ENCODE data around the gene MEOX2. TPM values are rescaled to one million over a fixed set of nuclear protein-coding genes. Genes with fewer than 3 reads are reported as not detected.
A peak's percentile ranks its signal among the peaks of the same experiment; 100 is the strongest.

Gene MEOX2
- total and polyA plus RNA-seq, 2 experiments from 2014 or later = 0.34 TPM; not detected in 1

- no peak overlapping the region for H3K27ac ChIP-seq
- no peaks in the 10 kb centered on the region for H3K9me3 ChIP-seq (ENCODE audit: low read depth)
- DNase-seq (ENCODE audit: low read depth in 1 of 2, low spot score in 1 of 2) = no peak
- peaks cover 8% of the 10 kb centered on the region for H3K4me1 ChIP-seq (ENCODE audit: low read depth)
- TF ChIP-seq CTCF (IDR thresholded peaks at IDR 0.05; ENCODE audit: low read depth, low read length) = no peak
- peaks cover 76% of the 10 kb centered on the region for H3K27me3 ChIP-seq
- H3K4me3 ChIP-seq = no peak overlapping the region
- H3K36me3 ChIP-seq = no peaks in the 10 kb centered on the region
These were observed 2.4 kb upstream of the MEOX2 start for GRCh38 chr7:15688911-15689310.

DNA sequence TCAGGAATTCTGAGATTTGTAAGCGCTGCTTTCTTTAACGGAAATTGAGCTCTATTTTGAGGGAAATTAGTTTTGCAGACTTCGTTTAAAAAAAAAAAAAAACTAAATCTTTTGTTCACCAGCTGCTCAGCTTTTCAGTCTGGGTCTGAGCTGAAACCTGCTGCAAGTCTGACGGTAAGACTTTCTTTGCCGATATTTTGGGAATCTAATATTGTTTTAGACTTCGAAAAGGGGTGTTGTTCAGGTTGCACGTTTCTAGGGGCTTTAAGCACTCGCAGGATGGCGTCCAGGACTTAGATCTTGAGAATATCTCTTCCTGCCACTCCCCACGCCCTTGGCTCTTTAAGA is 1.8 kb upstream of the MEOX2 start:
- DNase-seq (ENCODE audit: low read depth in 1 of 2, low spot score in 1 of 2) = no peak
- H3K4me3 ChIP-seq = no peak overlapping the region

GRCh38 chr7:15687546-15688278 is 1.2 kb upstream of the MEOX2 start:
- H3K4me1 ChIP-seq (ENCODE audit: low read depth) = peaks cover 8% of the 10 kb centered on the region
- H3K27me3 ChIP-seq = peaks cover 88% of the 10 kb centered on the region
- H3K27ac ChIP-seq = no peak overlapping the region
- no peaks in the 10 kb centered on the region for H3K9me3 ChIP-seq (ENCODE audit: low read depth)
- H3K4me3 ChIP-seq = peak overlapping the region; percentile 1
- H3K36me3 ChIP-seq = no peaks in the 10 kb centered on the region
- TF ChIP-seq CTCF (IDR thresholded peaks at IDR 0.05; ENCODE audit: low read depth, low read length) = no peak
- DNase-seq (ENCODE audit: low read depth in 1 of 2, low spot score in 1 of 2) = peak in 1 of 2 donors; percentile 42

More for the DNA sequence above, 1.8 kb upstream of the MEOX2 start:
- Histone ChIP-seq H3K4me1 (ENCODE audit: low read depth) (peaks cover 8% of the 10 kb centered on the region), H3K27ac (no peak overlapping the region), H3K36me3 (no peaks in the 10 kb centered on the region), H3K27me3 (peaks cover 82% of the 10 kb centered on the region), H3K9me3 (ENCODE audit: low read depth) (no peaks in the 10 kb centered on the region)
- TF ChIP-seq CTCF (IDR thresholded peaks at IDR 0.05; ENCODE audit: low read depth, low read length) = no peak

DNA sequence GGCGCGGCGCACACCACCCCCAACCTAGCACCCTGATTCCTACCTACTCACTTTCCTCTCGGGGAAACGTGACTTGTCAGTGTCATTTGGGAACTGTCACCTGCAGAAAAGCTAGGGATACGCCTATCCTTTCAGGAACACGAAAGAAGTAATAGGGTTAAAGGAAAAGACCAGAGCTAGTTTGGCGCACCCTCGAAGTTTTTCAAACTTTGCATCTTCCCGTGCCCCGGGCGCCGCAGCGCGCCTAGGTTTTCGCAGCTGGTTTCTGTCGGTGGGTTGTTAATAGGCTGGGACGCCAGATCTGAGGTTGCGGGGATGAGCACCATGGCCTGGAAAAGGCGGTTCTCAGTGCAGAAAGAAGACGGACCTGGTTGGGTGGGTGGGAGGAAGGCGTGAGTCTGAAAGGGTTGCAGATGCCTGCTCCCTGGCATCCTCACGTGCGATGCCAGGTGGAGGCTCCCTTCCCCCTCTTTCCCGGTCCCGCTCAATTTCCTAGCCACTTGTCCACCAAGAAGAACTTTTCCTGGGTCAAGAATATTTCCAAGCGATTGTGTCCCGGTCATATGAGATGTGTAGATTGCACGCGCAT is 568 bp upstream of the MEOX2 start:
- no peak overlapping the region for H3K27ac ChIP-seq
- TF ChIP-seq CTCF (IDR thresholded peaks at IDR 0.05; ENCODE audit: low read depth, low read length) = no peak
- no peak for DNase-seq (ENCODE audit: low read depth in 1 of 2, low spot score in 1 of 2)
- peaks cover 94% of the 10 kb centered on the region for H3K27me3 ChIP-seq
- peaks cover 8% of the 10 kb centered on the region for H3K4me1 ChIP-seq (ENCODE audit: low read depth)
- no peaks in the 10 kb centered on the region for H3K9me3 ChIP-seq (ENCODE audit: low read depth)
- no peaks in the 10 kb centered on the region for H3K36me3 ChIP-seq
- peak overlapping the region; percentile 2 for H3K4me3 ChIP-seq

GRCh38 chr7:15685358-15686294 is 857 bp downstream of the MEOX2 start:
- Histone ChIP-seq H3K4me1 (ENCODE audit: low read depth) (peaks cover 8% of the 10 kb centered on the region), H3K27ac (no peak overlapping the region), H3K36me3 (no peaks in the 10 kb centered on the region), H3K27me3 (peaks cover 98% of the 10 kb centered on the region), H3K9me3 (ENCODE audit: low read depth) (no peaks in the 10 kb centered on the region), H3K4me3 (peak overlapping the region; percentile 20)
- no peak for TF ChIP-seq CTCF (IDR thresholded peaks at IDR 0.05; ENCODE audit: low read depth, low read length)
- DNase-seq (ENCODE audit: low read depth in 1 of 2, low spot score in 1 of 2) = peak; percentile 14 to 83
